ENCODE data around the gene ACP2.
"Not testable (repeated sequence)": the region's sequence is repeated elsewhere in the genome, so short reads cannot be mapped to it uniquely, and the experiment has no call there.

ACP2 gene

GRCh38 chr11:47198161-47198560 is 50.5 kb downstream of the ACP2 start:
- not testable (repeated sequence) for DNase-seq (ENCODE audit: low spot score)

- no peak for DNase-seq (ENCODE audit: low spot score)
These were observed 56.5 kb downstream of the ACP2 start for GRCh38 chr11:47192111-47192510.

- DNase-seq (ENCODE audit: low spot score) = not testable (repeated sequence)
These were observed 57.5 kb downstream of the ACP2 start for GRCh38 chr11:47191137-47191536.

All from COLO829 (cell line).